GM12878 (cell line): Measurements from ENCODE around the gene CTSD. TPM values are rescaled to one million over a fixed set of nuclear protein-coding genes. Genes with fewer than 3 reads are reported as not detected.

Experiments
- ATAC-seq: fragments of 200-7000 bp; cut with Tn5 transposase; 3 replicates; pipeline ENCODE4 v1.9.1; 2020; ENCODE audit warnings: mild to moderate bottlenecking, moderate library complexity
- BruUV-seq: library from RNA; stranded (reverse); fragments of 400-500 nt; replicated peaks from 2 replicates; lab custom pipeline; 2021; lab: Mats Ljungman, UMichigan
- CTCF ChIA-PET: fragments of 300-600 bp; sonication (Branson Sonifier 250); formaldehyde crosslinking; extraction: SDS; loops from one replicate; lab custom pipeline; 2021; ENCODE audit warnings: inconsistent platforms; lab: Yijun Ruan, JAX
- POLR2A ChIA-PET: fragments of 350-600 bp; formaldehyde crosslinking; extraction: SDS; loops from one replicate; lab custom pipeline; 2021; ENCODE audit warnings: inconsistent platforms; lab: Charles Lee
- RAD21 ChIA-PET: fragments of 300-600 bp; sonication (Branson Sonifier 250); formaldehyde crosslinking; loops from one replicate; lab custom pipeline; 2023; ENCODE audit warnings: antibody characterized with exemption; ENCODE audit not compliant: unreplicated experiment; lab: Charles Lee
- SMC1A ChIA-PET: fragments of 300-600 bp; sonication (Branson Sonifier 250); formaldehyde crosslinking; loops from one replicate; lab custom pipeline; 2023; ENCODE audit not compliant: unreplicated experiment, uncharacterized antibody; lab: Charles Lee
- DNase-seq: peaks from one replicate; pipeline ENCODE4 v3.0.0-alpha.2; 2011; ENCODE audit warnings: low read depth, low spot score
- FAIRE-seq: peaks from 3 replicates; lab custom pipeline; 2011; peaks lifted over from hg19 to GRCh38; lab: Jason Lieb, UNC
- H2AFZ ChIP-seq: 2 replicates; pipeline ENCODE4 v1.6.0; 2011; ENCODE audit warnings: low read depth, low read length, control low read depth; ENCODE audit not compliant: control insufficient read depth
- H3K27ac ChIP-seq: 2 replicates; pipeline ENCODE4 v1.5.1; 2011; ENCODE audit warnings: control low read depth; ENCODE audit not compliant: control insufficient read depth, insufficient read depth
- H3K27me3 ChIP-seq, 2 experiments: replicated peaks in 1 of 2; 2 replicates each; pipeline versions ENCODE4 v1.6.0 to v1.6.1; 2011; ENCODE audit warnings: low read length in 1 of 2; ENCODE audit not compliant: control insufficient read depth in 2 of 2, insufficient read depth in 2 of 2
- H3K36me3 ChIP-seq, 2 experiments: 2 replicates each; pipeline ENCODE4 v1.5.1; 2011; ENCODE audit warnings: low read length in 1 of 2; ENCODE audit not compliant: control insufficient read depth in 2 of 2, insufficient read depth in 2 of 2
- H3K4me1 ChIP-seq: 2 replicates; pipeline ENCODE4 v1.6.1; 2011; ENCODE audit warnings: mild to moderate bottlenecking, low read length, moderate library complexity, mixed read lengths; ENCODE audit not compliant: control insufficient read depth, insufficient read depth
- H3K4me2 ChIP-seq: 2 replicates; pipeline ENCODE4 v1.6.0; 2011; ENCODE audit warnings: control low read depth; ENCODE audit not compliant: control insufficient read depth, insufficient read depth
- H3K4me3 ChIP-seq: fragments of 200-600 bp; sonication (generic); 2 replicates; pipeline ENCODE4 v1.5.1; 2016
- H3K79me2 ChIP-seq: 2 replicates; pipeline ENCODE4 v1.6.0; 2011; ENCODE audit warnings: low read length; ENCODE audit not compliant: control insufficient read depth, insufficient read depth
- H3K9ac ChIP-seq: 2 replicates; pipeline ENCODE4 v1.8.0; 2011; ENCODE audit warnings: low read length, control low read depth, mixed read lengths; ENCODE audit not compliant: control insufficient read depth, insufficient read depth
- H3K9me3 ChIP-seq: replicated peaks from 3 replicates; pipeline ENCODE4 v1.5.1; 2011; ENCODE audit warnings: mild to moderate bottlenecking, low read length; ENCODE audit not compliant: control insufficient read depth, insufficient read depth
- H4K20me1 ChIP-seq: 2 replicates; pipeline ENCODE4 v1.6.0; 2011; ENCODE audit not compliant: control insufficient read depth, insufficient read depth
- E4F1 ChIP-seq: fragments of 450-650 bp; IDR thresholded peaks from 2 replicates; pipeline ENCODE4 v1.6.1; 2018; ENCODE audit warnings: borderline replicate concordance, mild to moderate bottlenecking; ENCODE audit not compliant: partially characterized antibody
- HSF1 ChIP-seq: fragments of 150-350 bp; IDR thresholded peaks from 2 replicates; pipeline ENCODE4 v1.6.1; 2014; ENCODE audit warnings: mild to moderate bottlenecking, low read depth, low read length
- NFYB ChIP-seq: IDR thresholded peaks from 2 replicates; pipeline ENCODE4 v1.6.1; 2011; ENCODE audit warnings: low read depth, mild to moderate bottlenecking, low read length, improper control_type of control experiment, moderate library complexity; ENCODE audit not compliant: insufficient read depth
- NR2F1 ChIP-seq: fragments of 450-650 bp; conservative IDR thresholded peaks from 2 replicates; pipeline ENCODE4 v1.6.1; 2017; ENCODE audit warnings: mild to moderate bottlenecking
- ZNF274 ChIP-seq: IDR thresholded peaks from one replicate; pipeline ENCODE4 v1.8.0; 2011; ENCODE audit not compliant: insufficient read length, insufficient read depth
- WGBS: methylation state at CpG from one replicate; pipeline ENCODE4 v1.1.6; 2016; ENCODE audit warnings: low lambda C conversion rate; ENCODE audit not compliant: insufficient replicate concordance, insufficient coverage; ENCODE audit errors: missing lambda C conversion rate; 5-methylcytosine and 5-hydroxymethylcytosine counted together
- in situ Hi-C: fragments of 300-500 bp; cut with MboI; formaldehyde crosslinking; loops from 9 replicates; pipeline ENCODE4 v1.14.3; 2018; ENCODE audit warnings: mixed read lengths
- intact Hi-C: fragments of 100-400 bp; cut with micrococcal nuclease; formaldehyde crosslinking; loops from one replicate; pipeline ENCODE4 v1.14.2; 2022; ENCODE audit not compliant: unreplicated experiment
- polyA plus RNA-seq, 11 experiments: library from polyadenylated mRNA; depleted of rRNA in 4 of 11; unstranded in 6 of 11; stranded (reverse) in 5 of 11; fragments of >200 nt; fragmentation: Nextera tagmentation in 4 of 11; fragmentation: Illumina TruSeq in 1 of 11; extraction: Ambion mirVana in 4 of 11; extraction: Trizol in 1 of 11; gene quantifications; 1 replicate in 1 of 11; 2 replicates in 10 of 11; pipeline versions ENCODE4 v1.2.1 to v1.2.3, GENCODE V29; 2011 to 2016; ENCODE audit warnings: inconsistent platforms in 2 of 11, missing spikeins in 2 of 11, low read depth in 1 of 11
- total RNA-seq, 4 experiments: library from RNA; depleted of rRNA in 3 of 4; stranded (reverse); fragments of >200 nt in 3 of 4; fragmentation: Illumina TruSeq in 1 of 4; extraction: Trizol in 1 of 4; gene quantifications; 2 replicates each; pipeline versions ENCODE4 v1.2.1 to v1.2.3, GENCODE V29; 2013 to 2021
- TF ChIP-seq, protein P1 (sequence below): fragments of 450-650 bp; formaldehyde crosslinking; IDR thresholded peaks from 2 replicates; pipeline ENCODE4 v1.5.0; 2022; ENCODE audit warnings: mild to moderate bottlenecking, missing genetic modification characterization
- TF ChIP-seq, protein P2 (sequence below): fragments of 450-650 bp; IDR thresholded peaks from 2 replicates; pipeline ENCODE4 v1.6.1; 2017; ENCODE audit warnings: antibody characterized with exemption, mild to moderate bottlenecking, moderate library complexity
- TF ChIP-seq, protein P3 (sequence below): IDR thresholded peaks from 2 replicates; pipeline ENCODE4 v1.6.1; 2012; ENCODE audit warnings: low read depth, low read length, improper control_type of control experiment

The CTSD gene
- total and polyA plus RNA-seq, 10 of the 15 experiments (the other 5 are each of a cell fraction or from before 2014, with no cell fraction given): 0.42 to 54.6 (median 25.0) TPM

DNA sequence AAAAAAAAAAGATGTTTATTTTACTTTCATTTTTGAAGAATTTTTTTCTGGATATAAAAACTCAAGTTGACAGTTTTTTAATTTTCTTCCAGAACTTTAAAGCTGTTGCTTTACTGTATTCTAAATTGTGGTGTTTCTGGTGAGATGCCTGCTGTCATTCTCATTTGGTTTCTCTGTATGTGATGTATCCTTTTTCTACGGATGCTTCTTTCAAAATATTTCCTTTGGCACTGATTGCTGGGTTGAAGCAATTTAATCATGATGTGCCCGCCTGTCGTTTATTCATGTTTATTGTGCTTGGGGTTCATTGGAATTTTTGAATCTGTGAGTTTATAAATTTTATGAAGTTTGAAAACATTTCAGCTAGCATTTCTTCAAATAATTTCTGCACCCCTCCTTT is 29.4 kb upstream of the CTSD start (continued):
- TF ChIP-seq, protein P1, sequence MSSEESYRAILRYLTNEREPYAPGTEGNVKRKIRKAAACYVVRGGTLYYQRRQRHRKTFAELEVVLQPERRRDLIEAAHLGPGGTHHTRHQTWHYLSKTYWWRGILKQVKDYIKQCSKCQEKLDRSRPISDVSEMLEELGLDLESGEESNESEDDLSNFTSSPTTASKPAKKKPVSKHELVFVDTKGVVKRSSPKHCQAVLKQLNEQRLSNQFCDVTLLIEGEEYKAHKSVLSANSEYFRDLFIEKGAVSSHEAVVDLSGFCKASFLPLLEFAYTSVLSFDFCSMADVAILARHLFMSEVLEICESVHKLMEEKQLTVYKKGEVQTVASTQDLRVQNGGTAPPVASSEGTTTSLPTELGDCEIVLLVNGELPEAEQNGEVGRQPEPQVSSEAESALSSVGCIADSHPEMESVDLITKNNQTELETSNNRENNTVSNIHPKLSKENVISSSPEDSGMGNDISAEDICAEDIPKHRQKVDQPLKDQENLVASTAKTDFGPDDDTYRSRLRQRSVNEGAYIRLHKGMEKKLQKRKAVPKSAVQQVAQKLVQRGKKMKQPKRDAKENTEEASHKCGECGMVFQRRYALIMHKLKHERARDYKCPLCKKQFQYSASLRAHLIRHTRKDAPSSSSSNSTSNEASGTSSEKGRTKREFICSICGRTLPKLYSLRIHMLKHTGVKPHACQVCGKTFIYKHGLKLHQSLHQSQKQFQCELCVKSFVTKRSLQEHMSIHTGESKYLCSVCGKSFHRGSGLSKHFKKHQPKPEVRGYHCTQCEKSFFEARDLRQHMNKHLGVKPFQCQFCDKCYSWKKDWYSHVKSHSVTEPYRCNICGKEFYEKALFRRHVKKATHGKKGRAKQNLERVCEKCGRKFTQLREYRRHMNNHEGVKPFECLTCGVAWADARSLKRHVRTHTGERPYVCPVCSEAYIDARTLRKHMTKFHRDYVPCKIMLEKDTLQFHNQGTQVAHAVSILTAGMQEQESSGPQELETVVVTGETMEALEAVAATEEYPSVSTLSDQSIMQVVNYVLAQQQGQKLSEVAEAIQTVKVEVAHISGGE: no peak
- no peak for TF ChIP-seq NR2F1
- TF ChIP-seq HSF1: no peak
- TF ChIP-seq ZNF274: no peak

GRCh38 chr11:1792461-1792860 is 28.7 kb upstream of the CTSD start:
- in situ Hi-C loops: no loop called here
- ATAC-seq: no peak
- Histone ChIP-seq H3K4me3 (no peak overlapping the region), H3K9me3 (no peaks in the 10 kb centered on the region), H3K4me1 (no peaks in the 10 kb centered on the region), H3K9ac (no peak overlapping the region), H3K79me2 (no peaks in the 10 kb centered on the region), H3K4me2 (no peak overlapping the region), H4K20me1 (no peaks in the 10 kb centered on the region), H2AFZ (no peak overlapping the region), H3K27ac (no peak overlapping the region), H3K27me3 (no peaks in the 10 kb centered on the region; a peak in 2 of 4 replicates), H3K36me3 (no peaks in the 10 kb centered on the region)
- ChIA-PET SMC1A (no interaction called here), POLR2A (no interaction called here), CTCF (no interaction called here), RAD21 (no interaction called here)
- intact Hi-C loops: no loop called here
- no peak for FAIRE-seq
- TF ChIP-seq E4F1 (no peak), NFYB (no peak)
- TF ChIP-seq, protein P2, sequence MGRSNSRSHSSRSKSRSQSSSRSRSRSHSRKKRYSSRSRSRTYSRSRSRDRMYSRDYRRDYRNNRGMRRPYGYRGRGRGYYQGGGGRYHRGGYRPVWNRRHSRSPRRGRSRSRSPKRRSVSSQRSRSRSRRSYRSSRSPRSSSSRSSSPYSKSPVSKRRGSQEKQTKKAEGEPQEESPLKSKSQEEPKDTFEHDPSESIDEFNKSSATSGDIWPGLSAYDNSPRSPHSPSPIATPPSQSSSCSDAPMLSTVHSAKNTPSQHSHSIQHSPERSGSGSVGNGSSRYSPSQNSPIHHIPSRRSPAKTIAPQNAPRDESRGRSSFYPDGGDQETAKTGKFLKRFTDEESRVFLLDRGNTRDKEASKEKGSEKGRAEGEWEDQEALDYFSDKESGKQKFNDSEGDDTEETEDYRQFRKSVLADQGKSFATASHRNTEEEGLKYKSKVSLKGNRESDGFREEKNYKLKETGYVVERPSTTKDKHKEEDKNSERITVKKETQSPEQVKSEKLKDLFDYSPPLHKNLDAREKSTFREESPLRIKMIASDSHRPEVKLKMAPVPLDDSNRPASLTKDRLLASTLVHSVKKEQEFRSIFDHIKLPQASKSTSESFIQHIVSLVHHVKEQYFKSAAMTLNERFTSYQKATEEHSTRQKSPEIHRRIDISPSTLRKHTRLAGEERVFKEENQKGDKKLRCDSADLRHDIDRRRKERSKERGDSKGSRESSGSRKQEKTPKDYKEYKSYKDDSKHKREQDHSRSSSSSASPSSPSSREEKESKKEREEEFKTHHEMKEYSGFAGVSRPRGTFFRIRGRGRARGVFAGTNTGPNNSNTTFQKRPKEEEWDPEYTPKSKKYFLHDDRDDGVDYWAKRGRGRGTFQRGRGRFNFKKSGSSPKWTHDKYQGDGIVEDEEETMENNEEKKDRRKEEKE: no peak
- TF ChIP-seq, protein P3, sequence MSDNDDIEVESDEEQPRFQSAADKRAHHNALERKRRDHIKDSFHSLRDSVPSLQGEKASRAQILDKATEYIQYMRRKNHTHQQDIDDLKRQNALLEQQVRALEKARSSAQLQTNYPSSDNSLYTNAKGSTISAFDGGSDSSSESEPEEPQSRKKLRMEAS: no peak
- no peak for DNase-seq
- WGBS: 63% methylated on average over 12 of the region's 12 CpGs
- BruUV-seq: no TSS peak
